Neuronal stem cell (in vitro differentiated cells): Measurements from ENCODE around the gene MYO1E.

Source experiments
- DNase-seq: peaks from one replicate; pipeline ENCODE4 v3.0.0-alpha.2; 2013; ENCODE audit warnings: low spot score
- H2AFZ ChIP-seq: one replicate; pipeline ENCODE4 v1.6.1; 2013; ENCODE audit warnings: mild to moderate bottlenecking, low read length, inconsistent platforms
- H2AK5ac ChIP-seq: 2 replicates; pipeline ENCODE4 v1.6.1; 2013; ENCODE audit warnings: low read depth, mild to moderate bottlenecking, inconsistent platforms, low read length, moderate library complexity, mixed read lengths
- H2BK120ac ChIP-seq: 2 replicates; pipeline ENCODE4 v1.6.1; 2013; ENCODE audit warnings: low read depth, mild to moderate bottlenecking, inconsistent platforms, low read length, moderate library complexity, mixed read lengths
- H2BK12ac ChIP-seq: one replicate; pipeline ENCODE4 v1.6.1; 2013; ENCODE audit warnings: low read length, inconsistent platforms
- H2BK15ac ChIP-seq: 2 replicates; pipeline ENCODE4 v1.6.1; 2013; ENCODE audit warnings: mild to moderate bottlenecking, low read length, inconsistent platforms, mixed read lengths
- H2BK5ac ChIP-seq: one replicate; pipeline ENCODE4 v1.6.1; 2013; ENCODE audit warnings: inconsistent platforms, mild to moderate bottlenecking, low read length, moderate library complexity
- H3K14ac ChIP-seq: one replicate; pipeline ENCODE4 v1.6.1; 2013; ENCODE audit warnings: low read length, inconsistent platforms
- H3K18ac ChIP-seq: 2 replicates; pipeline ENCODE4 v1.6.1; 2013; ENCODE audit warnings: low read length, inconsistent platforms
- H3K23ac ChIP-seq: 2 replicates; pipeline ENCODE4 v1.6.1; 2013; ENCODE audit warnings: low read depth, mild to moderate bottlenecking, mixed read lengths, low read length, inconsistent platforms; ENCODE audit not compliant: poor library complexity
- H3K27ac ChIP-seq: replicated peaks from 3 replicates; pipeline ENCODE4 v1.5.1; 2013; ENCODE audit warnings: low read length, inconsistent platforms
- H3K27me3 ChIP-seq, 3 experiments: 2 replicates each; pipeline ENCODE4 v1.6.1; 2013; ENCODE audit warnings: low read length in 3 of 3, mild to moderate bottlenecking in 2 of 3, inconsistent platforms in 1 of 3, low read depth in 1 of 3, mixed read lengths in 1 of 3, moderate library complexity in 1 of 3; ENCODE audit not compliant: control insufficient read depth in 3 of 3, insufficient read depth in 3 of 3
- H3K36me3 ChIP-seq, 2 donors: replicated peaks in 1 of 2; 2 replicates each; pipeline ENCODE4 v1.6.1; 2013; ENCODE audit warnings: low read length in 2 of 2; ENCODE audit not compliant: control insufficient read depth in 2 of 2, insufficient read depth in 2 of 2
- H3K4ac ChIP-seq: 2 replicates; pipeline ENCODE4 v1.6.1; 2013; ENCODE audit warnings: inconsistent platforms, mild to moderate bottlenecking, low read length, moderate library complexity
- H3K4me1 ChIP-seq, 2 donors: 1 replicate in 1 of 2; 2 replicates in 1 of 2; pipeline ENCODE4 v1.6.1; 2013; ENCODE audit warnings: low read length in 2 of 2, low read depth in 1 of 2; ENCODE audit not compliant: control insufficient read depth in 2 of 2, insufficient read depth in 1 of 2
- H3K4me2 ChIP-seq: one replicate; pipeline ENCODE4 v1.6.1; 2013; ENCODE audit warnings: mild to moderate bottlenecking, low read length, inconsistent platforms; ENCODE audit not compliant: insufficient read depth, poor library complexity, severe bottlenecking
- H3K4me3 ChIP-seq, 2 donors: 2 replicates each; pipeline ENCODE4 v1.5.1; 2013; ENCODE audit warnings: low read length in 2 of 2, mild to moderate bottlenecking in 2 of 2, inconsistent platforms in 1 of 2, moderate library complexity in 1 of 2
- H3K79me1 ChIP-seq: one replicate; pipeline ENCODE4 v1.6.1; 2013; ENCODE audit warnings: low read depth, mild to moderate bottlenecking, inconsistent platforms, low read length, moderate library complexity
- H3K9ac ChIP-seq: one replicate; pipeline ENCODE4 v1.6.1; 2013; ENCODE audit warnings: mild to moderate bottlenecking, low read depth, low read length, inconsistent platforms; ENCODE audit not compliant: poor library complexity
- H3K9me3 ChIP-seq, 2 donors: replicated peaks in 1 of 2; 2 replicates each; pipeline versions ENCODE3 to v1.6.1; 2013; ENCODE audit warnings: low read length in 2 of 2, mild to moderate bottlenecking in 2 of 2, inconsistent platforms in 1 of 2, low read depth in 1 of 2, mixed read lengths in 1 of 2, moderate library complexity in 1 of 2; ENCODE audit not compliant: control insufficient read depth in 2 of 2, insufficient read depth in 1 of 2
- H4K8ac ChIP-seq: one replicate; pipeline ENCODE4 v1.6.1; 2013; ENCODE audit warnings: low read depth, mild to moderate bottlenecking, inconsistent platforms, low read length, moderate library complexity
- H4K91ac ChIP-seq: one replicate; pipeline ENCODE4 v1.6.1; 2013; ENCODE audit warnings: low read length, low read depth, mild to moderate bottlenecking, inconsistent platforms; ENCODE audit not compliant: poor library complexity
- whole genome bisulfite sequencing, 2 donors: extraction: QIAGEN DNeasy Blood & Tissue Kit; methylation state at CpG; one replicate each; pipeline ENCODE4 v1.1.7; 2013; ENCODE audit warnings: missing lambda C conversion rate in 2 of 2, mixed read lengths in 1 of 2; ENCODE audit not compliant: insufficient read length in 2 of 2, insufficient replicate concordance in 1 of 2; ENCODE audit errors: extremely low coverage in 2 of 2; 5-methylcytosine and 5-hydroxymethylcytosine counted together

Gene MYO1E

DNA sequence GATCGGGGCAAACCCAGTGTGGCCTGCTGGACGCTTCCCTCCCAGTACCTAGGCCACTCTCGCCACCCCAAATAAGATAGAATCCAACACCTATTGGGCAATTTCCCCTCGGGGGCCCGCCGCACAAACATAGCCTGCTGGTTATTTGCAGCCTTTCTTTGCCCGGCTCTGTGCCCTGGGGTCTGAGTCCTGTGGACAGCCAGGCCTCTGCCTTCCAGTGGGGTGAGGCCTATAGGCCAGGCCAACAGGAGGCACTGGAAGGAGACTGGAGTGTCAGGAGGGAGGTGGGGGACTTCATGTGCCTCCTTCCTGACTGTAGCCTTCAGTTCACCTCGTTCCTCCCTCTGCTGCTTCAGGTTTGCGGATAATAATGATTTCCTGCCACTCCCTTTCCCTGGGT is 213.5 kb downstream of the MYO1E start:
- H3K27ac ChIP-seq = no peak overlapping the region
- no peak overlapping the region for H3K14ac ChIP-seq
- H3K36me3 ChIP-seq = peaks cover 9 to 63% of the 10 kb centered on the region in 2 donors
- no peak overlapping the region for H2BK15ac ChIP-seq
- H3K18ac ChIP-seq = no peak overlapping the region
- H3K27me3 ChIP-seq = no peaks in the 10 kb centered on the region
- H2BK12ac ChIP-seq = no peak overlapping the region
- no peak overlapping the region for H3K4me2 ChIP-seq
- WGBS, 2 donors = no CpG with 5 or more reads among the region's 9 CpGs
- no peaks in the 10 kb centered on the region for H3K79me1 ChIP-seq
- H2AFZ ChIP-seq = no peak overlapping the region
- H4K91ac ChIP-seq = no peak overlapping the region
- no peak overlapping the region for H2AK5ac ChIP-seq
- no peaks in the 10 kb centered on the region for H3K9me3 ChIP-seq
- no peak for DNase-seq
- no peak overlapping the region for H3K23ac ChIP-seq
- H2BK120ac ChIP-seq = no peak overlapping the region
- H3K4me3 ChIP-seq = peak overlapping the region in 1 of 2 donors; percentile 49
- peaks cover 0 to 2% of the 10 kb centered on the region in 2 donors for H3K4me1 ChIP-seq
- no peak overlapping the region for H2BK5ac ChIP-seq
- no peak overlapping the region for H4K8ac ChIP-seq
- no peak overlapping the region for H3K4ac ChIP-seq
- no peak overlapping the region for H3K9ac ChIP-seq

DNA sequence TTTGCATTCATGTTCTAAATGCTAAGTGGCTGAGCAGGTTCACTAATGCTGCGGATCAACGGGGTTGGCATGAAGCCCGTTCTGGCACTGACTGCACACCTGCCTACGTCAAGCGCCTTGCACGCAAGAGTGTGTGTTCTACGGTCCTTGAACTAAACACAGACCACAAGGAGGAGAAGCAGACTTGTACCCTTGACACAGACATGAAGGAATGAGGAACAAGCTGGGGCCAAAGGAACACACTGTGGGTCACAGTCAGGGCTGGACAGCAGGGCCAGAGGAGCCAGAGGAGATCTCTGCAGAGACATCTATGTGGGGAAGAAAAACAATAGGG is 214.0 kb downstream of the MYO1E start:
- no peak overlapping the region for H3K18ac ChIP-seq
- no peak overlapping the region for H2AFZ ChIP-seq
- no peak overlapping the region for H4K91ac ChIP-seq
- H2BK15ac ChIP-seq = no peak overlapping the region
- H2BK12ac ChIP-seq = no peak overlapping the region
- H3K23ac ChIP-seq = no peak overlapping the region
- DNase-seq = no peak
- H2BK120ac ChIP-seq = no peak overlapping the region
- no peak overlapping the region for H3K4me3 ChIP-seq
- H3K27me3 ChIP-seq = no peaks in the 10 kb centered on the region
- no peak overlapping the region for H3K27ac ChIP-seq
- no peaks in the 10 kb centered on the region for H3K9me3 ChIP-seq
- H3K14ac ChIP-seq = no peak overlapping the region
- no peak overlapping the region for H3K9ac ChIP-seq
- H3K79me1 ChIP-seq = no peaks in the 10 kb centered on the region
- H2BK5ac ChIP-seq = no peak overlapping the region
- peaks cover 0 to 2% of the 10 kb centered on the region in 2 donors for H3K4me1 ChIP-seq
- no peak overlapping the region for H4K8ac ChIP-seq
- no CpG with 5 or more reads among the region's 7 CpGs for WGBS, 2 donors
- peaks cover 9 to 68% of the 10 kb centered on the region in 2 donors for H3K36me3 ChIP-seq
- H2AK5ac ChIP-seq = no peak overlapping the region
- no peak overlapping the region for H3K4ac ChIP-seq
- H3K4me2 ChIP-seq = no peak overlapping the region

DNA sequence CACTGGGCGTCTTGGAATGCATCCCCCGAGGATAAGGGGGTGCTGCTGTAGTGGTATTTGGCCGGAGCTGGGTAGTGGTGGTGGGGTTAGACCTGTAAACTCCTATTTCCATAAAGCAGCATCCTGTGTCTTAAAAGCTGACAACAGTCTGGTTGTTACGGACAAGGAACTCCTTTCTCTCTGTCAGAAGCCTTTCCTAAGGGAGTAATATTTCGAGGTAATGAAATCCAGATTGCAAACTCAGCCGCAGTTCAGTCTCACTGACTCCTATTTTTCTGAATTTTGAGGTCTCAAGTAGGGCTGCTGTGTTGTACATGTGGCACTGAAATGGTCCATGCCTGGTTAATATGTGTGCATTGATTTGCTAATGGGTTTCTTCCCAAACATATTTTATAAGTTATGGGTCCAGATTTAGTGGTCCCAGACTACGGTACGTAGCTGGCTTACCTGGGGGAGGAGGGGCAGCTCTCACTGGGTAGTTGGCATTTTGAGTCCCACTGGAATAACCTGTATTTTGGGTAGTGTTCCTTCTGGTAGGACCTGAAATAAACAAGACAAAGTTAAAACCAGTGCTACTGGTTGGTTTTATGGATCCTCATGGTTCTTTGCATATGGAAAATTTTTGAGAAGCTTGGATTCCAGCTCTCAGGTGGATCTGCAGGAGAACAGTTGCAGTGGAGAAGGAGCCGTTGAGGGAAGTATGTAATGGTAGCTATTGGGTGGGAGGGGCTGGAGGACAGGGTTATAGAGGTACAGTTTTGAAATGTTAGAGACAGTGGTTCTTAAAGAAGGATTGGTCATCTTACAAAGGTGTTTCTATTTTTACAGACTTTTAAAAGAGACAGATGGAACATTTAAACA is 214.6 kb downstream of the MYO1E start:
- H3K79me1 ChIP-seq = no peaks in the 10 kb centered on the region
- DNase-seq = no peak
- no peak overlapping the region for H2BK12ac ChIP-seq
- H2BK5ac ChIP-seq = no peak overlapping the region
- H3K4ac ChIP-seq = no peak overlapping the region
- no peak overlapping the region for H3K4me2 ChIP-seq
- H3K18ac ChIP-seq = no peak overlapping the region
- no peak overlapping the region for H3K4me3 ChIP-seq
- H3K36me3 ChIP-seq = peaks cover 9 to 74% of the 10 kb centered on the region in 2 donors
- WGBS, 2 donors = no CpG with 5 or more reads among the region's 9 CpGs
- H3K27ac ChIP-seq = no peak overlapping the region
- no peak overlapping the region for H3K9ac ChIP-seq
- no peak overlapping the region for H2BK120ac ChIP-seq
- H3K23ac ChIP-seq = no peak overlapping the region
- no peak overlapping the region for H2BK15ac ChIP-seq
- no peak overlapping the region for H2AFZ ChIP-seq
- peaks cover 0 to 2% of the 10 kb centered on the region in 2 donors for H3K4me1 ChIP-seq
- H3K14ac ChIP-seq = no peak overlapping the region
- H3K9me3 ChIP-seq = no peaks in the 10 kb centered on the region
- no peaks in the 10 kb centered on the region for H3K27me3 ChIP-seq
- no peak overlapping the region for H4K91ac ChIP-seq
- no peak overlapping the region for H2AK5ac ChIP-seq
- no peak overlapping the region for H4K8ac ChIP-seq

DNA sequence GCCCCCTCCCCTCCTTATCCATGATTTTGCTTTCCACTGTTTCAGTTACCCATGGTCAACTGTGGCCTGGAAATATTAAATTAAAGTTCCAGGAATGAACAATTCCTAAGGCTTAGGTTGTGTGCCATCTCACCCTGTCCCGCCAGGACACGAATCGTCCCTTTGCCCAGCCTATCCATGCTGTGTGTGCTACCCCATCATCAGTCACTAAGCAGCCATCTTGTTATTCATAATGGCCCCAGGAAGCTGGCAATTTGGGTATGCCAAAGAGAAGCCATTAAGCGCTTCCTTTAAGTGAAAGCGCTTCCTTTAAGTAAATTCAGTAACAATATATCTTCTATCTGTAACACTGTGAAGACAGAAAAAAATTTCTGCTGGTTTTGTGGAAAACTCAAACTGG is 215.3 kb downstream of the MYO1E start:
- H2BK120ac ChIP-seq = no peak overlapping the region
- no peak overlapping the region for H3K4me2 ChIP-seq
- H3K79me1 ChIP-seq = no peaks in the 10 kb centered on the region
- peaks cover 0 to 2% of the 10 kb centered on the region in 2 donors for H3K4me1 ChIP-seq
- no peak for DNase-seq
- no peaks in the 10 kb centered on the region for H3K9me3 ChIP-seq
- no peak overlapping the region for H3K23ac ChIP-seq
- H2BK12ac ChIP-seq = no peak overlapping the region
- no peak overlapping the region for H3K9ac ChIP-seq
- H3K18ac ChIP-seq = no peak overlapping the region
- H3K36me3 ChIP-seq = peaks cover 9 to 80% of the 10 kb centered on the region in 2 donors
- H3K14ac ChIP-seq = no peak overlapping the region
- no peak overlapping the region for H2BK15ac ChIP-seq
- H2AFZ ChIP-seq = no peak overlapping the region
- no peaks in the 10 kb centered on the region for H3K27me3 ChIP-seq
- no peak overlapping the region for H4K8ac ChIP-seq
- H3K4ac ChIP-seq = no peak overlapping the region
- no peak overlapping the region for H4K91ac ChIP-seq
- no peak overlapping the region for H3K27ac ChIP-seq
- no peak overlapping the region for H2AK5ac ChIP-seq
- H3K4me3 ChIP-seq = no peak overlapping the region
- WGBS, 2 donors = no CpG with 5 or more reads among the region's 5 CpGs
- no peak overlapping the region for H2BK5ac ChIP-seq
